ENCODE data around the gene PTPRM. TPM values are rescaled to one million over a fixed set of nuclear protein-coding genes. Genes with fewer than 3 reads are reported as not detected.

Gene PTPRM
- total and polyA plus RNA-seq, 3 donors from 2014 or later, result 76.4 to 101 (median 94.6) TPM

DNA sequence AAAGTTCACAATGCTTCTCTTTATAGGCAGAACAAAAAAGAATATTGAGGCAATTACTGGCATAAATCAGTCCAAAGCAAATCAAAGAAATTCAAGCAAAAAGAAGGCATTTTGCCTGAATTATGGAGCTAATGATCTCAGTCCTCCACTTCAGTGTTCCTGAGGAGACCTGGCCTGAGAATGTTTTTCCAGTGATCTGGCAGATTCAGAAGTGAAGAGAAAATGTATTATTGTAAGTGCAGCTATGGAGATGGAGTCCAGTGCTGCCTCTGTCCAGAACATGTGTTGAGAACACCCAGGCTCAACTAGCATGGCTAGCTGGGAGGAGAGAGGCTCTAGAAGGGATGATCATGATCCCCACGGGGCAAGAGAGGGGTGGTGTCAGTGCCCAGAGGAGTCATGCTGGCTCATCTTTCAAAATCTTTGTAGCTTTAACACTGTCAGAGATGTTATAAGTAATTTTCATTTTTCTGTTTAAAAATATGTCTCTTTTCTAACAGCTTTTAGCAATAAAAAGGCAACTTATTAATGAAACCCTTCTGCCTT is 675.1 kb downstream of the PTPRM start:
- Histone ChIP-seq H3K4me3 (no peak overlapping the region), H3K27ac (no peak overlapping the region), H3K9me3 (no peaks in the 10 kb centered on the region), H3K36me3 (ENCODE audit: low read depth, missing control alignments) (no peaks in the 10 kb centered on the region), H3K4me1 (peaks cover 4% of the 10 kb centered on the region), H3K27me3 (no peaks in the 10 kb centered on the region)
- TF ChIP-seq, protein P1, sequence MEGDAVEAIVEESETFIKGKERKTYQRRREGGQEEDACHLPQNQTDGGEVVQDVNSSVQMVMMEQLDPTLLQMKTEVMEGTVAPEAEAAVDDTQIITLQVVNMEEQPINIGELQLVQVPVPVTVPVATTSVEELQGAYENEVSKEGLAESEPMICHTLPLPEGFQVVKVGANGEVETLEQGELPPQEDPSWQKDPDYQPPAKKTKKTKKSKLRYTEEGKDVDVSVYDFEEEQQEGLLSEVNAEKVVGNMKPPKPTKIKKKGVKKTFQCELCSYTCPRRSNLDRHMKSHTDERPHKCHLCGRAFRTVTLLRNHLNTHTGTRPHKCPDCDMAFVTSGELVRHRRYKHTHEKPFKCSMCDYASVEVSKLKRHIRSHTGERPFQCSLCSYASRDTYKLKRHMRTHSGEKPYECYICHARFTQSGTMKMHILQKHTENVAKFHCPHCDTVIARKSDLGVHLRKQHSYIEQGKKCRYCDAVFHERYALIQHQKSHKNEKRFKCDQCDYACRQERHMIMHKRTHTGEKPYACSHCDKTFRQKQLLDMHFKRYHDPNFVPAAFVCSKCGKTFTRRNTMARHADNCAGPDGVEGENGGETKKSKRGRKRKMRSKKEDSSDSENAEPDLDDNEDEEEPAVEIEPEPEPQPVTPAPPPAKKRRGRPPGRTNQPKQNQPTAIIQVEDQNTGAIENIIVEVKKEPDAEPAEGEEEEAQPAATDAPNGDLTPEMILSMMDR (IDR thresholded peaks at IDR 0.05), result no peak
- TF ChIP-seq POLR2A (IDR thresholded peaks at IDR 0.05), result no peak
- no peak for DNase-seq
- WGBS, 2 donors, result 48 to 72% methylated on average over 1 of the region's 1 CpG
- intact Hi-C loops (cut with DNase I; ENCODE audit: low total_unique reads), result no loop called here

DNA sequence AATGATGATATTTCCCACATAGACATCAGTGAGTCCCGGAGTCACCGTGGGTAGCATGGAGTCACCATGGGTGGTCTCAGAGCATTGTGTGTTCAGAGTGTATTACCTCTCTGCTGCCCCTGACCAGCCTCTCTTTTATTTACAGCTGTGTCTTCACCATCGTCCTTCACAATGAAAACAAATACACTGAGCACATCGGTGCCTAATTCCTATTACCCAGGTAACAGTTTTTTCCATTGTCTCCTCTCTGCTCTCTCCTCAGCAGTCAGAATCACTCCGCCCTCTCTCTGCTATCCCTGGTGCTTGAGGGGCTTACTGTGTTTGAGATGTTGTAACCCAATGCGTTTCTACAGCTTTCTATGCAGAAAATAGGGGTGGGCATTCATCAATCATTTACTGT is 680.6 kb downstream of the PTPRM start:
- Histone ChIP-seq H3K4me3 (no peak overlapping the region), H3K27ac (no peak overlapping the region), H3K9me3 (no peaks in the 10 kb centered on the region), H3K36me3 (ENCODE audit: low read depth, missing control alignments) (no peaks in the 10 kb centered on the region), H3K4me1 (no peaks in the 10 kb centered on the region), H3K27me3 (no peaks in the 10 kb centered on the region)
- WGBS, 2 donors, result 83 to 86% methylated on average over 6 of the region's 6 CpGs
- no peak for TF ChIP-seq POLR2A (IDR thresholded peaks at IDR 0.05)
- TF ChIP-seq, protein P1 (IDR thresholded peaks at IDR 0.05), result no peak
- intact Hi-C loops (cut with DNase I; ENCODE audit: low total_unique reads), result no loop called here
- DNase-seq, result no peak

DNA sequence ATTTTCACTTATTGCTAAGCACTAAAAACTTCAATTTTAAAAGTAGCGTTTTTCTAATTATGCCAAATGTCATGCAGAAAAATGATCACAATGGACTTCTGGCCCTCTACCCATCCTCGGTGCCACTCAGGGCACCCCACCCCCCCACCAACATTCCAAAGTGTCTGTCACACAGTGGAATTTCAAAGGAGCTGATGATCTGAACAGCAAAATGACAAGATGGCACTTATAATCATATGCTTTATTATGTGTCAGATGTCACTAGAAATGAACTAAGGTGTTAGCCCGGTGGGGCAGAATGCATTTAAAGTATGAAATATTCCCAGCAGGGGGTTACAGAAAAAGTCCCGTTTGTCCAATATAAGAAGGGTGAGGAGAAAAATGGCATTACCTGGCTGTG is 681.5 kb downstream of the PTPRM start:
- intact Hi-C loops (cut with DNase I; ENCODE audit: low total_unique reads), result no loop called here
- DNase-seq, result no peak
- H3K4me1 ChIP-seq, result no peaks in the 10 kb centered on the region
- no peaks in the 10 kb centered on the region for H3K36me3 ChIP-seq (ENCODE audit: low read depth, missing control alignments)
- no peak for TF ChIP-seq POLR2A (IDR thresholded peaks at IDR 0.05)
- TF ChIP-seq, protein P1 (IDR thresholded peaks at IDR 0.05), result no peak
- no peak overlapping the region for H3K27ac ChIP-seq
- H3K27me3 ChIP-seq, result no peaks in the 10 kb centered on the region
- 89 to 90% methylated on average over 4 of the region's 4 CpGs for WGBS, 2 donors
- no peaks in the 10 kb centered on the region for H3K9me3 ChIP-seq
- H3K4me3 ChIP-seq, result no peak overlapping the region

DNA sequence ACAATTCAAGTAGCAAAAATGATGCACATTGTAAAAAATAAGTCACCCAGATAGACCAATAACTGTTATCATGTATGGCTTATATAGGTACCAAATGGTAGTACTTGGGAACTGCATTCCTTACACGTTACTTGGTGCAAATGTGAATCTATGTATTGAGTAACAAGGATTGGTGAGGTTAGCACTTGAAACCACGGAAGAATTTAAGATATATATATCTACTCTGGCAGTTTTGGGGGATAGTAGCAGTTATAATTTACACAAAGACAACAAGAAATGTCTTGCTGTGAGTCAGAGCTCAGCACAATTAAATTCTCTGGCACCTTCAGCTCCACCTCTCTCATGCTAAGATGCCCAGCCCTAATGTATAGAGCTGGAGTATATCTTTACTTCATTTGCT is 682.7 kb downstream of the PTPRM start:
- no peak for TF ChIP-seq POLR2A (IDR thresholded peaks at IDR 0.05)
- TF ChIP-seq, protein P1 (IDR thresholded peaks at IDR 0.05), result no peak
- Histone ChIP-seq H3K27me3 (no peaks in the 10 kb centered on the region), H3K4me1 (no peaks in the 10 kb centered on the region), H3K4me3 (no peak overlapping the region), H3K9me3 (no peaks in the 10 kb centered on the region), H3K36me3 (ENCODE audit: low read depth, missing control alignments) (no peaks in the 10 kb centered on the region), H3K27ac (no peak overlapping the region)
- intact Hi-C loops (cut with DNase I; ENCODE audit: low total_unique reads), result no loop called here
- WGBS, 2 donors, result 85 to 94% methylated on average over 2 of the region's 2 CpGs
- no peak for DNase-seq

DNA sequence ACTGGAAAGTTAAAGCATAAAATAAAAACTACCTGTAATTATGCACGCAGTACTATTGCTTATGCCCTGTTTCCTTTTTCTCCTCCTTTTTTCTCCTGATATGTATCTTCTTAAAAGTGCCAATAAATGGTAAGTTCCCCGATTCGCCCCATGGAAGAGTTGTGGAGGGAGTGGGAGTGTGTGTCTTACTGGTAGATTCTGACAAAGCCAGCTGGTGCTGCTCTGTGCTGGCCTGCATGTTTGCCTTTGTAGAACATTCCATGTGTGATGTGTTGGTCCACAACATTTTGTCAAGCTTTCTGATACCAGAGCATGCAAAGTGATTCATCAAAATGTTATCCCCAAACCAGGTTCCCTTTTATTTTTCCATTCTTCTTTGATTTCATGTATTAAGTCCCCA is 685.3 kb downstream of the PTPRM start:
- 96% methylated on average over 3 of the region's 3 CpGs for WGBS, 2 donors

More for the DNA sequence above, 685.3 kb downstream of the PTPRM start:
- no peak for DNase-seq
- no peak overlapping the region for H3K27ac ChIP-seq
- H3K27me3 ChIP-seq, result no peaks in the 10 kb centered on the region
- H3K9me3 ChIP-seq, result no peaks in the 10 kb centered on the region
- no peaks in the 10 kb centered on the region for H3K4me1 ChIP-seq
- TF ChIP-seq, protein P1 (IDR thresholded peaks at IDR 0.05), result no peak
- no peak for TF ChIP-seq POLR2A (IDR thresholded peaks at IDR 0.05)
- H3K36me3 ChIP-seq (ENCODE audit: low read depth, missing control alignments), result no peaks in the 10 kb centered on the region
- intact Hi-C loops (cut with DNase I; ENCODE audit: low total_unique reads), result no loop called here
- no peak overlapping the region for H3K4me3 ChIP-seq
